Parathyroid adenoma (tissue), 2 donors: Measurements from ENCODE around the gene LIPG.

Experiments
- H2AFZ ChIP-seq: fragments of 300-600 bp; sonication (generic); one replicate; pipeline ENCODE4 v1.7.0; 2017; ENCODE audit warnings: antibody characterized with exemption, mild to moderate bottlenecking
- H3K27ac ChIP-seq: fragments of 300-600 bp; sonication (generic); one replicate; pipeline ENCODE4 v1.7.0; 2017
- H3K27me3 ChIP-seq: fragments of 300-600 bp; sonication (generic); one replicate; pipeline ENCODE4 v1.7.0; 2017; ENCODE audit warnings: low read length; ENCODE audit not compliant: control insufficient read depth, insufficient read depth
- H3K36me3 ChIP-seq: fragments of 300-600 bp; sonication (generic); one replicate; pipeline ENCODE4 v1.7.0; 2017; ENCODE audit warnings: low read length; ENCODE audit not compliant: control insufficient read depth, insufficient read depth
- H3K4me1 ChIP-seq: fragments of 300-600 bp; sonication (generic); one replicate; pipeline ENCODE4 v1.7.0; 2017; ENCODE audit warnings: control low read depth
- H3K4me2 ChIP-seq: fragments of 300-600 bp; sonication (generic); one replicate; pipeline ENCODE4 v1.7.0; 2017; ENCODE audit warnings: low read length
- H3K4me3 ChIP-seq: fragments of 300-600 bp; sonication (generic); one replicate; pipeline ENCODE4 v1.7.0; 2017; ENCODE audit warnings: low read depth, low read length
- H3K79me2 ChIP-seq: fragments of 300-600 bp; sonication (generic); one replicate; pipeline ENCODE4 v1.7.0; 2017; ENCODE audit warnings: control low read depth
- H3K9ac ChIP-seq: fragments of 300-600 bp; sonication (generic); one replicate; pipeline ENCODE4 v1.7.0; 2017; ENCODE audit warnings: mild to moderate bottlenecking
- H3K9me3 ChIP-seq: fragments of 300-600 bp; sonication (generic); one replicate; pipeline ENCODE4 v1.7.0; 2017; ENCODE audit warnings: low read length; ENCODE audit not compliant: control insufficient read depth
- TF ChIP-seq, protein P1 (sequence below): fragments of 300-600 bp; sonication (generic); IDR thresholded peaks from one replicate; pipeline ENCODE4 v1.7.0; 2017; ENCODE audit warnings: antibody characterized with exemption, mild to moderate bottlenecking
- donor health status: primary hyperparathyroidism.

LIPG gene

DNA sequence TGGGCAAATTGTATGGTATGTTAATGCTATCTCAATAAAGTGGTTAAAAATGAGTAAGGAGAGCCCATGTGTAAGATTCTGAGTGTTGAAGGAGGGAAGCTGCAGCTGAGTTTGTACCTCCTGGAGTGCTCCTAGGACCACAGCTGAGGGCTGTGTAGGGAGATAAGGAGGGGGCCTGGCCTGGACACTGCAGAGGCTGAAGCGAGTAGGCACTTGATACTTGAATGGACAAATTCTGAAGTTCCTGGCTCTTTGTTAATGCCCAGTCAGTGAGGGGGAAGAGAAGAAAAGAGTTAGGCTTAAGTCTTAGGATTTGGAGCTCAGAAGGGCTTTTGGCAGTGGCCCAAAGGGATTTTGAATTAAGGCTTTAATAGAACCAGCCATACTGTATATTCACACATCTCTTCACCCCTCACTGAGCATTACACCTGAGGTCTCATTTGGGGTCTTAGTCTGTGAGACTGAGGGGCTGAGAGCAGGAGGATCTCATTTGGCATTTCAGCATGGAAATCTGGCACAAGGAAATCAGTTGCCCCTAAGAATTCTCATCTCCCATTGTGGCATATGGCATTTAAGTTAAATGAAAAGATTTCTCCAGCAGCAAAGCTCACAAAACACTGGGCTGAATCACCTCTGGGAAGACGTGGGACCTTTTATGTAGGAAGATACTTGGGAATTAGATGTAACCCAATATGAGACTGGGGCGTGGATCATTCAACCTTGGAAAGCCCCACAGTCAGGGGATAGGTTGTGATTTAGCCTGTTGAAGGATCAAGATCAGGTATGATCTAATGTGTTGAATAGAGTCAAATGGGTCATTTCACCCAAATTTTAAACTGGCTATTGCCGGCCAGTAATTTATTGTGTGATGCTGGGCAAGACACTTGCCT is 46.8 kb downstream of the LIPG start:
- no peak overlapping the region for H3K9ac ChIP-seq
- no peak overlapping the region for H3K27ac ChIP-seq
- TF ChIP-seq, protein P1, sequence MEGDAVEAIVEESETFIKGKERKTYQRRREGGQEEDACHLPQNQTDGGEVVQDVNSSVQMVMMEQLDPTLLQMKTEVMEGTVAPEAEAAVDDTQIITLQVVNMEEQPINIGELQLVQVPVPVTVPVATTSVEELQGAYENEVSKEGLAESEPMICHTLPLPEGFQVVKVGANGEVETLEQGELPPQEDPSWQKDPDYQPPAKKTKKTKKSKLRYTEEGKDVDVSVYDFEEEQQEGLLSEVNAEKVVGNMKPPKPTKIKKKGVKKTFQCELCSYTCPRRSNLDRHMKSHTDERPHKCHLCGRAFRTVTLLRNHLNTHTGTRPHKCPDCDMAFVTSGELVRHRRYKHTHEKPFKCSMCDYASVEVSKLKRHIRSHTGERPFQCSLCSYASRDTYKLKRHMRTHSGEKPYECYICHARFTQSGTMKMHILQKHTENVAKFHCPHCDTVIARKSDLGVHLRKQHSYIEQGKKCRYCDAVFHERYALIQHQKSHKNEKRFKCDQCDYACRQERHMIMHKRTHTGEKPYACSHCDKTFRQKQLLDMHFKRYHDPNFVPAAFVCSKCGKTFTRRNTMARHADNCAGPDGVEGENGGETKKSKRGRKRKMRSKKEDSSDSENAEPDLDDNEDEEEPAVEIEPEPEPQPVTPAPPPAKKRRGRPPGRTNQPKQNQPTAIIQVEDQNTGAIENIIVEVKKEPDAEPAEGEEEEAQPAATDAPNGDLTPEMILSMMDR = no peak
- H2AFZ ChIP-seq = no peak overlapping the region
- H3K4me1 ChIP-seq = no peaks in the 10 kb centered on the region
- H3K79me2 ChIP-seq = no peaks in the 10 kb centered on the region
- no peaks in the 10 kb centered on the region for H3K9me3 ChIP-seq
- no peaks in the 10 kb centered on the region for H3K27me3 ChIP-seq
- H3K4me2 ChIP-seq = no peak overlapping the region
- H3K36me3 ChIP-seq = no peaks in the 10 kb centered on the region
- H3K4me3 ChIP-seq = no peak overlapping the region

DNA sequence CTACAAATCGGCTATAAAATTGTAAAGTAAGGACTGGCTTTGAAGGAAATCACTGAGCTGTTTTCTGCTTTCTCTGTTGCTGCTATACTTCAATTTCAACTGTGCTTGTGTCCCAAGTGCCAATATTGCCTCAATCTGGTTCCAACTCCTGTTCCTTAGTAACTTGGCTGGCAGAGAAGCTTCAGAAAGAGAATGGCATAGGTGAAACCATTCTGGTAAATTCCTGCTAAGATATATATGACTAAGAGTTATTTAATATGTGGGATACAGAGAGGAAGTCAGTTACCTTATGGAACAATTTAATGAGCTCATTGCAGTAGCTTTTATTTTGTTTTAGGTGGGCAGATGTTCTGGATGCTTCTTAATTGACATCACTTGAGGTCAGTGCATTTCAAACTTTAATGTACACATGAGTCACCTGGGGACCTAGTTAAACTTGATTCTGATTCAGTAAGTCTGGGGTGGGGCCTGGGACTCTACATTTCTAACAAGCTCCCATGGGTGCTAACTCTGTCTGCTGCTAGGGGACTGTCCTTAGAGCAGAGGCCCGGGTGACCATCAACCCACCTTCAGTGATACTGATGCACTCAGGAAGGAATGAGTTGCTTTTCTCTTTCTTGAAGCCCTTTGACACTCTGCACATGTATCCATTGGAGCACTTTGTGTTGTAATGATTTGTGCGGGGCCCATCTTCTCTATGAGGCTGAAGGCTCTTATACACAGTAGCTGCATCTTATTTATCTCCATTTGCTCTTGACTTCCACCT is 47.6 kb downstream of the LIPG start:
- H3K9me3 ChIP-seq = no peaks in the 10 kb centered on the region
- H3K36me3 ChIP-seq = no peaks in the 10 kb centered on the region
- no peak overlapping the region for H3K4me3 ChIP-seq
- H2AFZ ChIP-seq = no peak overlapping the region
- H3K4me1 ChIP-seq = no peaks in the 10 kb centered on the region
- TF ChIP-seq, protein P1 = no peak
- H3K27ac ChIP-seq = no peak overlapping the region
- H3K9ac ChIP-seq = no peak overlapping the region
- H3K27me3 ChIP-seq = no peaks in the 10 kb centered on the region
- no peak overlapping the region for H3K4me2 ChIP-seq
- no peaks in the 10 kb centered on the region for H3K79me2 ChIP-seq

DNA sequence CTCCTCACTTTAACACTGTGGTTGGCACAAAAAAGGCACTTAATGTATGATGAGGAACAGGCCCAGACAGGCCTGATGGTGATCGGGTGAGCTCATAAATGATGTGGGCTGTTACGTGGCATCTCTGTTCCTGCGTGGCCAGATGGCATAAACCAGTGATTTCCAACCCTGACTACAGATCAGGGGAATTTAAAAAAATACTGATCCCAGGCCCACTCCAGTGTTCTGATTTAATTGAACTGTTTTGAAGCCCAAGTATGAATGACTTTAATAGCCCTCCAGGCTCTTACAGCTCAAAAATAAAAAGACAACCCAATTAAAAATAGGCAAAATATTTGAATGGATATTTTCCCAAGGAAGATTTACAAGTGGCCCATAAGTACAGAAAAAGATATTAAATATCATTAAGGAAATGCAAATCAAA is 48.2 kb downstream of the LIPG start:
- no peaks in the 10 kb centered on the region for H3K79me2 ChIP-seq
- H3K27ac ChIP-seq = no peak overlapping the region
- H3K9ac ChIP-seq = no peak overlapping the region
- H3K4me3 ChIP-seq = no peak overlapping the region
- no peak overlapping the region for H3K4me2 ChIP-seq
- H3K27me3 ChIP-seq = no peaks in the 10 kb centered on the region
- H3K9me3 ChIP-seq = no peaks in the 10 kb centered on the region
- TF ChIP-seq, protein P1 = no peak
- no peaks in the 10 kb centered on the region for H3K4me1 ChIP-seq
- no peak overlapping the region for H2AFZ ChIP-seq
- no peaks in the 10 kb centered on the region for H3K36me3 ChIP-seq

DNA sequence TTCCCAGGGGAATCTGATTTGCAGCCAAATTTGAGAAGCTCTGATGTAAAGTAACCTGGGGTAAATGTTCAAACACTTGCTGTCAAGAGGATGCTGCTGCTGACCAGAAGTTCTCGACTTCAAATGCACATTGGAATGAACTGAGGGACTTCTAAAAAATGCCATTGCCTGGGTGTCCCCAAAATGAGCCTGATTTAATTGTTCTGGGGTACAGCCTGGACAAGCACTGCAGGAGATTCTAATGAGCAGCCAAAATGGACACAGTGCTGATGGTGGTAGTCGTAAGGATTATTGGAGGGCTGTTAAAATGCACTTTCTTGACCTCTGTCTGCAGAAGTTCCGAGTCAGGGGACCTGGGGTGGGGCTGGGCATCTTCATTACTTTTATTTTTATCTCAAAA is 49.5 kb downstream of the LIPG start:
- Histone ChIP-seq H3K4me3 (no peak overlapping the region), H3K27me3 (no peaks in the 10 kb centered on the region), H3K79me2 (no peaks in the 10 kb centered on the region), H3K36me3 (no peaks in the 10 kb centered on the region), H3K4me1 (no peaks in the 10 kb centered on the region), H3K4me2 (no peak overlapping the region), H2AFZ (no peak overlapping the region), H3K9ac (no peak overlapping the region), H3K27ac (no peak overlapping the region), H3K9me3 (no peaks in the 10 kb centered on the region)
- TF ChIP-seq, protein P1 = no peak
